Measurements from ENCODE around the gene NFRKB.

The NFRKB gene

GRCh38 chr11:129895126-129896041, at the start of gene NFRKB:
Gene NFRKB, minus strand, starts transcription at chr11:129895578. Its CDS starts 2,729 bp downstream, at chr11:129892849.
- peak; percentile 75 for DNase-seq (ENCODE audit: low read depth)

- DNase-seq (ENCODE audit: low read depth), result no peak
Observed at GRCh38 chr11:129944696-129945095, 49.3 kb upstream of the NFRKB start.

- no peak for DNase-seq (ENCODE audit: low read depth)
Observed at GRCh38 chr11:129943036-129943435, 47.7 kb upstream of the NFRKB start.

GRCh38 chr11:129939510-129939909, 44.1 kb upstream of the NFRKB start:
- no peak for DNase-seq (ENCODE audit: low read depth)

GRCh38 chr11:129938764-129939163, 43.4 kb upstream of the NFRKB start:
- no peak for DNase-seq (ENCODE audit: low read depth)

GRCh38 chr11:129937592-129938238, 42.3 kb upstream of the NFRKB start:
- no peak for DNase-seq (ENCODE audit: low read depth)

GRCh38 chr11:129935723-129936122, 40.3 kb upstream of the NFRKB start:
- DNase-seq (ENCODE audit: low read depth), result no peak

- no peak for DNase-seq (ENCODE audit: low read depth)
Observed at GRCh38 chr11:129933891-129934290, 38.5 kb upstream of the NFRKB start.

- no peak for DNase-seq (ENCODE audit: low read depth)
Observed at GRCh38 chr11:129933262-129933661, 37.9 kb upstream of the NFRKB start.

GRCh38 chr11:129932381-129933067, 37.1 kb upstream of the NFRKB start:
- no peak for DNase-seq (ENCODE audit: low read depth)

GRCh38 chr11:129930743-129931142, 35.4 kb upstream of the NFRKB start:
- no peak for DNase-seq (ENCODE audit: low read depth)

- DNase-seq (ENCODE audit: low read depth), result no peak
Observed at GRCh38 chr11:129930296-129930695, 34.9 kb upstream of the NFRKB start.

GRCh38 chr11:129929721-129930120, 34.3 kb upstream of the NFRKB start:
- no peak for DNase-seq (ENCODE audit: low read depth)

GRCh38 chr11:129928923-129929692, 33.7 kb upstream of the NFRKB start:
- DNase-seq (ENCODE audit: low read depth), result no peak

- DNase-seq (ENCODE audit: low read depth), result no peak
Observed at GRCh38 chr11:129922674-129923073, 27.3 kb upstream of the NFRKB start.

GRCh38 chr11:129918361-129918760, 23.0 kb upstream of the NFRKB start:
- DNase-seq (ENCODE audit: low read depth), result no peak

- no peak for DNase-seq (ENCODE audit: low read depth)
Observed at GRCh38 chr11:129917231-129917630, 21.9 kb upstream of the NFRKB start.

GRCh38 chr11:129911298-129911697, 15.9 kb upstream of the NFRKB start:
- DNase-seq (ENCODE audit: low read depth), result no peak

GRCh38 chr11:129910360-129910759, 15.0 kb upstream of the NFRKB start:
- no peak for DNase-seq (ENCODE audit: low read depth)

- no peak for DNase-seq (ENCODE audit: low read depth)
Observed at GRCh38 chr11:129905402-129905801, 10.0 kb upstream of the NFRKB start.

GRCh38 chr11:129896062-129896461, 684 bp upstream of the NFRKB start:
- DNase-seq (ENCODE audit: low read depth), result no peak

Measured in T-helper 22 cell (primary cell).